ENCODE data around the gene SPIRE1. TPM values are rescaled to one million over a fixed set of nuclear protein-coding genes. Genes with fewer than 3 reads are reported as not detected.

The SPIRE1 gene
- total RNA-seq, 1 experiment from 2014 or later = 26.1 TPM

DNA sequence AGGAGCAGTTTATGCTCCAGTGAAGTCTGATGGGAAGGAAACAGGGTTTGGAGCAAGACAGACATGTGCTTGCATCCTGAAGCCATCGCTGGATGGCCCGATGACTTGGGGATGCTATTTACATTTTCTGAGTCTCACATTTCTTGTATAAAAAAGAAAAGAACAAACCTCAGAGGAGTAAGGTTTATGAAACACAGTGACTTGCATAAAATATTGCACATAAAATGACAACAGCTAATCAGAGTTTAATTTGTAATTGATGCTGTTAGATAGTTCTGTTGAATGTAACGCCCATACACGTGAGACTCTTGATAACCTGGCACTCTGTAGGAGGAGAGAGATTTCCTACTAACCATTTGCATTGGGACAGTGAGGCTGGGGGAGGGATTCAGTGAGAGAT lies 233.7 kb downstream of the SPIRE1 start:
- Histone ChIP-seq H3K79me2 (ENCODE audit: low read depth) (no peaks in the 10 kb centered on the region), H3K9me3 (ENCODE audit: insufficient read depth, low read depth) (no peaks in the 10 kb centered on the region), H3K36me3 (ENCODE audit: low read depth) (no peaks in the 10 kb centered on the region), H3K27me3 (ENCODE audit: insufficient read depth, low read depth) (no peaks in the 10 kb centered on the region), H3K4me3 (no peak overlapping the region), H3K4me1 (replicated peaks; ENCODE audit: insufficient read depth) (no peaks in the 10 kb centered on the region), H3K27ac (no peak overlapping the region), H3F3A (ENCODE audit: insufficient read depth, low read depth) (no peaks in the 10 kb centered on the region), H2AFZ (no peak overlapping the region), H3K4me2 (no peak overlapping the region), H4K20me1 (ENCODE audit: insufficient read depth) (no peaks in the 10 kb centered on the region), H3K9me2 (ENCODE audit: insufficient read depth) (no peaks in the 10 kb centered on the region)
- TF ChIP-seq, protein P1, sequence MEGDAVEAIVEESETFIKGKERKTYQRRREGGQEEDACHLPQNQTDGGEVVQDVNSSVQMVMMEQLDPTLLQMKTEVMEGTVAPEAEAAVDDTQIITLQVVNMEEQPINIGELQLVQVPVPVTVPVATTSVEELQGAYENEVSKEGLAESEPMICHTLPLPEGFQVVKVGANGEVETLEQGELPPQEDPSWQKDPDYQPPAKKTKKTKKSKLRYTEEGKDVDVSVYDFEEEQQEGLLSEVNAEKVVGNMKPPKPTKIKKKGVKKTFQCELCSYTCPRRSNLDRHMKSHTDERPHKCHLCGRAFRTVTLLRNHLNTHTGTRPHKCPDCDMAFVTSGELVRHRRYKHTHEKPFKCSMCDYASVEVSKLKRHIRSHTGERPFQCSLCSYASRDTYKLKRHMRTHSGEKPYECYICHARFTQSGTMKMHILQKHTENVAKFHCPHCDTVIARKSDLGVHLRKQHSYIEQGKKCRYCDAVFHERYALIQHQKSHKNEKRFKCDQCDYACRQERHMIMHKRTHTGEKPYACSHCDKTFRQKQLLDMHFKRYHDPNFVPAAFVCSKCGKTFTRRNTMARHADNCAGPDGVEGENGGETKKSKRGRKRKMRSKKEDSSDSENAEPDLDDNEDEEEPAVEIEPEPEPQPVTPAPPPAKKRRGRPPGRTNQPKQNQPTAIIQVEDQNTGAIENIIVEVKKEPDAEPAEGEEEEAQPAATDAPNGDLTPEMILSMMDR (conservative IDR thresholded peaks at IDR 0.05) = no peak
- TF ChIP-seq EZH2 (IDR thresholded peaks at IDR 0.05; ENCODE audit: low read depth) = no peak
- BruUV-seq (replicated peaks) = no TSS peak
- ChIA-PET POLR2A (ENCODE audit: unreplicated experiment) (no interaction called here), CTCF (interaction anchor here (0.5 kb wide), 1 partner anchor 443 kb away, joined by 7 read pairs; the partner anchor contains the start of gene IMPA2)
- no peak for DNase-seq
- intact Hi-C loops (cut with micrococcal nuclease; ENCODE audit: unreplicated experiment) = no loop called here

DNA sequence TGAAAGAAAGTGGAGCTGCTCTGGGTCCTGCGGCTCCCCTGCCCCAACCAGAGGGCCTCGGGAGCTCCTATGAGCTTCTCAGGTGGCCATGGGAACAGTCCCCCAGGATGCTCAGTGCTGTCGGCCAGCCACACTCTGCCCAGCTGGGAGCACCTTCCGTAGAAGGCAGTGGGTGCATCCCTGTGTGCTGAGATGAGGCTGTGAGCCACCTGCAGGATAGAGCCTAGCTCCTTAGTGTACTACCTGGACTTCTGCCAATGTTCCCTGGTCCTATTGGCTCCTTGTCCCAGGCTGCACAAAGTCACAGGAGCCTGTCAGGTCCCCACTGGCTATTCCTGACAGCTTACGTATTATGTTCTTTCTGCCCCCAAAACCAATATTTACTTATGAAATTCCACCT lies 234.1 kb downstream of the SPIRE1 start:
- H4K20me1 ChIP-seq (ENCODE audit: insufficient read depth) = no peaks in the 10 kb centered on the region
- no peaks in the 10 kb centered on the region for H3K9me2 ChIP-seq (ENCODE audit: insufficient read depth)
- no peak overlapping the region for H3K27ac ChIP-seq
- H3K36me3 ChIP-seq (ENCODE audit: low read depth) = no peaks in the 10 kb centered on the region
- no peak overlapping the region for H3K4me2 ChIP-seq
- no peak overlapping the region for H2AFZ ChIP-seq
- H3K9me3 ChIP-seq (ENCODE audit: insufficient read depth, low read depth) = no peaks in the 10 kb centered on the region
- H3K4me1 ChIP-seq (replicated peaks; ENCODE audit: insufficient read depth) = no peaks in the 10 kb centered on the region
- H3K79me2 ChIP-seq (ENCODE audit: low read depth) = no peaks in the 10 kb centered on the region
- ChIA-PET POLR2A (ENCODE audit: unreplicated experiment) (no interaction called here), CTCF (interaction anchor here (0.5 kb wide), 1 partner anchor 443 kb away, joined by 7 read pairs; the partner anchor contains the start of gene IMPA2)
- no peak for DNase-seq
- H3F3A ChIP-seq (ENCODE audit: insufficient read depth, low read depth) = no peaks in the 10 kb centered on the region
- no peak for TF ChIP-seq EZH2 (IDR thresholded peaks at IDR 0.05; ENCODE audit: low read depth)
- TF ChIP-seq, protein P1 (conservative IDR thresholded peaks at IDR 0.05) = no peak
- H3K4me3 ChIP-seq = no peak overlapping the region
- intact Hi-C loops (cut with micrococcal nuclease; ENCODE audit: unreplicated experiment) = no loop called here
- no TSS peak for BruUV-seq (replicated peaks)
- no peaks in the 10 kb centered on the region for H3K27me3 ChIP-seq (ENCODE audit: insufficient read depth, low read depth)

DNA sequence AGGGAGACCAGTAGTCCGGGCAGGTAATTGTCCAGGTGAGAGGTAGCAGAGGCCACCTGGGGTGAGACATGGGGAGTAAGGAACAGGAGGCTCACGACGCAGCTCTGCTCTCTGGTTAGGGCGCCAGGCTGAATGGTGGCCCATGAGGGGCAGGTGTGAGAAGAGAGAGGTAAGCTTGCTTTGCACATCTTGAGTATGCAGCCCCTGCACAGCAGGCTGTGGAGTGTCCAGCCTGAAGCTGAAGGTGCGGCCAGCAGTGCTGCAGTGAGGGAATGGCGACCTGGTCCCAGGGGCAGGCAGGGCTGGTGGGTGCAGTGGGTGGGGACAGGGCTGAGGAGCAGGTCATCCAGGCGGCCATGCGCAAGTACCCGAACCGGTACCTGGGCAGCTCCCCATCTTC lies 234.5 kb downstream of the SPIRE1 start:
- Histone ChIP-seq H3K4me2 (no peak overlapping the region), H3K9me3 (ENCODE audit: insufficient read depth, low read depth) (no peaks in the 10 kb centered on the region), H2AFZ (no peak overlapping the region), H3K4me1 (replicated peaks; ENCODE audit: insufficient read depth) (no peaks in the 10 kb centered on the region), H3K4me3 (no peak overlapping the region), H3K36me3 (ENCODE audit: low read depth) (no peaks in the 10 kb centered on the region), H4K20me1 (ENCODE audit: insufficient read depth) (no peaks in the 10 kb centered on the region), H3K27me3 (ENCODE audit: insufficient read depth, low read depth) (no peaks in the 10 kb centered on the region), H3F3A (ENCODE audit: insufficient read depth, low read depth) (no peaks in the 10 kb centered on the region), H3K9me2 (ENCODE audit: insufficient read depth) (no peaks in the 10 kb centered on the region), H3K79me2 (ENCODE audit: low read depth) (no peaks in the 10 kb centered on the region), H3K27ac (no peak overlapping the region)
- TF ChIP-seq, protein P1 (conservative IDR thresholded peaks at IDR 0.05) = no peak
- no peak for TF ChIP-seq EZH2 (IDR thresholded peaks at IDR 0.05; ENCODE audit: low read depth)
- DNase-seq = no peak
- ChIA-PET CTCF (no interaction called here), POLR2A (ENCODE audit: unreplicated experiment) (no interaction called here)
- intact Hi-C loops (cut with micrococcal nuclease; ENCODE audit: unreplicated experiment) = no loop called here
- BruUV-seq (replicated peaks) = no TSS peak

Measured in PC-9 (cell line).